Measurements from ENCODE around the gene AKIRIN2.
"Not testable (repeated sequence)": the region's sequence is repeated elsewhere in the genome, so short reads cannot be mapped to it uniquely, and the experiment has no call there.

Gene AKIRIN2

GRCh38 chr6:87716928-87717614 lies 15.0 kb upstream of the AKIRIN2 start:
- no peak for DNase-seq

DNA sequence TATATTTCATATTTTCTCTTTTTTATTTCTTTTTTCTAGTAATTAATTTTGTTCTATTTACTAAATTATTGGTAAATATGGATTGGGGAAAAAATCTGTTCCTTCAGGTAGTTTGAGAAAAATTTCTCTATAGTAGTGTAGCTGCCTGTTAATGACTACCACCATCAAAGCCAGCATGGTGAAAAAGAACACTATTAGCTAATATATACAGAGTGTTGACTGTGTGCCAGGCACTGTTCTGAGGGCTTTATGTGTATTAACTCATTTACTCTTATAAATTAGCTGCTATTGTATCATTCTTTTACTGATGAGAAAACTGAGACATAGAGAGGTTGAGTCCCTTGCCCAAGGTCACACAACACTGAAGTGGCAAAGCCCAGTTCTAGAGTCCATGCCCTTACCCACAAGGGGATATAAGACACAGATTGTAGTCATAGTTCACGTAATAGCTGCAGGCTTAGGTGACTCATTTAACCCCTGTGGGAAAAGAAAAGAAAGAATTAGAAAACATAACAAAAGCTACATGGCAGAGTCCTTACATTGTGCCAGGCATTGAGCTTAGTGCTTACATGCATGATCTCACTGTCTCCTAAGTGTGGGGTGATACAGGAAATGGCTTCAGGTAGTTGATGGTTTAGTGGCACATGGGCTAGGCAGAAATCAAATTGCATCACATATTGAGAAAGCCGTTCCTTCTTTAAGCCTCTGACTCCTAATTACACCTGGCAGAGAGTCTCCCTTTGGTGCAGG lies 12.2 kb upstream of the AKIRIN2 start:
- no peak for DNase-seq

GRCh38 chr6:87712713-87713112 lies 10.7 kb upstream of the AKIRIN2 start:
- not testable (repeated sequence) for DNase-seq

GRCh38 chr6:87710090-87710489 lies 8.1 kb upstream of the AKIRIN2 start:
- no peak for DNase-seq

GRCh38 chr6:87708581-87709427 lies 6.8 kb upstream of the AKIRIN2 start:
- not testable (repeated sequence) for DNase-seq

DNA sequence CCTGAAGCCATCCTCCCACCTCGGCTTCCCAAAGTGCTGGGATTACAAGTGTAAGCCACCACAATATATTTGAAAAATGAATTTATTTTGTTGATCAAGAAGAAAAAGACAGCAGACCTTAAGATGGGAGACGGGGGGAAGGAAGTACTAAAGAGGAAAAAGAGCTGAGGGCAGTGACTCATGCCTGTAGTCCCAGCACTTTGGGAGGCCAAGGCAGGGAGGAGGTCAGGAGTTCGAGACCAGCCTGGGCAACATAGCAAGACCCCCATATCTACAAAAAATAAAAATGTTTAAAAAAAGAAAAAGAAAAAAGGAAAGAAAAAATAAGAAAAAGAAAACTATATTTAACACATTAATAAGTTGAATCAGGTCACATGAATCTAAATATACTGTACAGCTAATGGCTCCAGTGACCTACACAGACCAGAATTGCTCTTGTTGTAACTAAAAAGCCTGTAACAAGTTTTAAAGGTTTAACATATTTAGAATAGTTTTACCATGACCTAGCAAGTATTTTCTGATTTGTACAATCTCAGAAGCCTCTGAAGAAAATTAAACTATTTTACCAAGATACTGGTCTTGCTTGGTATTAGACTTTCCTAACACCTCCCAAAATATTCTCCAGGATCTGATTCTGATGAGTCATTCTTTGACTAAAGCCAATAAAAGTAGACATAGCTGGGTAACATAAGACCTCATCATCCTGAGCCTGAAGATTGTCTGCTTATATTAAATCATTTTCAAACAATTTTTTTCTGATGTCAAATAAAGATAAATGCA lies 4.3 kb upstream of the AKIRIN2 start:
- DNase-seq = no peak

DNA sequence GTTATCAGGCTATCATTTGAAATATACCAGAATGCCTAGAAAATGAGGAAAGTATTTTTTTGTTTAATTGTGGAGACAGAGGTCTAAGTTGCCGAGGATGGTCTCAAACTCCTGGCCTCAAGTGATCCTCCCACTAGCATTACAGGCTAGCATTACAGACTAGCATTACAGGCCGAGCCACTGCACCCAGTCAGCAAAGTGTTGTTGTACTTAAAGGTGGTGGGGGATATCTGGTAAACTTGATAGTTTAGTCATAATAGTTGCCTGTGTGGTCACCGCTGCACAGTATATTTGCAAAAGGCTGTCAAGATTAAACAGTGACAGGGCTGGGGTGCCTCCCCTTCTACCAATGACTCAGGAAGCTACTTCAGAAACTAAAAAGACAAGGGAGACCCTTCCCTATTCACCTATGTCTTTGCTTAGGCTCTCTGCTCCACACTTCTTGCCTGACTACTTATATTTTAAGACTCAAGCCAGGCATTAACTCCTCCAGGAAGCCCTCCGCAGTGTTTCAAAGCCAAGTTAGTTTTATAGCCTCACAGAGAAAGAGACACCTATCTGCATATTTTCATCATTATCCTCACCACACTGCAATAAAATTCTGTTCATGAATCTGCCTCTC lies 3.1 kb upstream of the AKIRIN2 start:
- no peak for DNase-seq

DNA sequence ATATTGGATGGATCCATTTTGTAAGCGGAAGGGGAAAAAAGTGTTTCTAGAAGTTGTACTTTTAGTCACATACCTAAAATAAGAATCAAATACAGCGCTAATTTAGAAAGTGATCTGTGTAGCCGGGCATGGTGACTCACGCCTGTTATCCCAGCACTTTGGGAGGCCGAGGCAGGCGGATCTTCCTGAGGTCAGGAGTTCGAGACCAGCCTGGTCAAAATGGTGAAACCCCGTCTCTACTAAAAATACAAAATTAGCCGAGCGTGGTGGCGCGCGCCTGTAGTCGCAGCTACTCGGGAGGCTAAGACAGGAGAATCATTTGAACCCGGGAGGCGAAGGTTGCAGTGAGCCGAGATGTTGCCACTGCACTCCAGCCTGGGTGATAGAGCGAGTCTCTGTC lies 1.0 kb upstream of the AKIRIN2 start:
- DNase-seq = not testable (repeated sequence)

DNA sequence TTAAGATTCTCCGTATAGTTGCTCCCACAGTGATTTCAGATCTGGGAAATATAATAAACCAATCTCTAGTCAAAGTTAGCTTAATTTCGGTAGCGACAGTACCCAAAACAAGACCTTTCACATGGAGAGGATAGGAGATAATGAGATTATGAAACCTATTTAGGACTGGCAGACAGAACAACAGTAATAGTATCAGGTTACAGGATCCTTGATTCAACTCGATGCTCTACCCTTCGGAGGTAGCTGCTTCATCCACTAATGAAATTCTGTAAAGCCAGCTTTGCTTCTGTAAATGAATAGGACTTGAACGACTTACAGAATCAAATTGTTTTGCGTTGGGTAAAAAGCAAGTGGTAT lies 534 bp upstream of the AKIRIN2 start:
- no peak for DNase-seq

- no peak for DNase-seq
Observed at GRCh38 chr6:87701344-87701675, 723 bp downstream of the AKIRIN2 start.

DNA sequence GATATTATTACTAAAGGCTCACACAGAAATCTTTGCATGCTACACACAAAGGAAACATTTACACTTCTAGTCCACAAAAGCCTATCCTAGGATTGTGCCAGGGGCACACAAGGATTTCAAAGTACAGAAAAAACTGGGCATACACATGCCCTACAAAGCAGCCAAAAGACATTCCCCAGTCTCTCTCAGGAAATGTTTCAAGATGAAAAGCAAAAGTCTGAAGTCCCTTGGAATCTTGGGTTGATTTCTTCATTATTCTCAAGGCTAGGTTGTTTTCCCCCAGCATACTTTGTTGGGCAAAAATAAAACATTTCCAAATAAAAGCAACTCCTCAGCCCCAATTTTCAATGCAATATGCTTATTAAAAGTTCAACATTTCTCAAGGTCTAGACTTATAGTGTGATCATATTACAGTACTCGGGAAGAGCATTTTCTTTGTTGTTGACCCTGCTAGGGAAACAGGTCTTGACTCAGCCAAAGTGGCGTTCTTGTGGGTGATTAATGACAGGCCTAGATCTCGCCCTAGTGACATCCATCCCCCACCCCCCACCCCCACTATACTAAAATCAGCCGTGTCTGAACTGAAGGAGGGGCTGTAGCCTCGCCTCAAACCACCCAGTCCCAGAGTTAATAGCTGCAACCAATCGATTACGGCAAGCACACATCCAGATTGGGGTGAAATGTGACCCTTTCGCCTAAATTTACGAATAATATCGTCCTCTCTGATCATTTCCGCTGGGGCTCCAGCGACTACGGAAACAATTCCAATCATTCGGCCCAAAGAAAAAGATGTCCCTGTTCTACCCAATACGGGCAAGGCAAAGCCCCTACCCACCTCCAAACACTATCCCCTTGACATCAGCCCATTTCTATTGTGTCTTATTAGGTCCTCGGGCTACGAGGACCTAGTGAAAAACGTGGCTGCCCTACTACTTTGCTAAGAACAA lies 1.4 kb downstream of the AKIRIN2 start:
- peak; percentile 4 for DNase-seq

GRCh38 chr6:87699576-87699975 lies 2.5 kb downstream of the AKIRIN2 start:
- no peak for DNase-seq

- DNase-seq = no peak
Observed at GRCh38 chr6:87698547-87699006, 3.5 kb downstream of the AKIRIN2 start.

GRCh38 chr6:87697581-87698546 lies 4.2 kb downstream of the AKIRIN2 start:
- no peak for DNase-seq

GRCh38 chr6:87696817-87697216 lies 5.2 kb downstream of the AKIRIN2 start:
- not testable (repeated sequence) for DNase-seq

- DNase-seq = no peak
Observed at GRCh38 chr6:87692086-87692485, 9.9 kb downstream of the AKIRIN2 start.

DNA sequence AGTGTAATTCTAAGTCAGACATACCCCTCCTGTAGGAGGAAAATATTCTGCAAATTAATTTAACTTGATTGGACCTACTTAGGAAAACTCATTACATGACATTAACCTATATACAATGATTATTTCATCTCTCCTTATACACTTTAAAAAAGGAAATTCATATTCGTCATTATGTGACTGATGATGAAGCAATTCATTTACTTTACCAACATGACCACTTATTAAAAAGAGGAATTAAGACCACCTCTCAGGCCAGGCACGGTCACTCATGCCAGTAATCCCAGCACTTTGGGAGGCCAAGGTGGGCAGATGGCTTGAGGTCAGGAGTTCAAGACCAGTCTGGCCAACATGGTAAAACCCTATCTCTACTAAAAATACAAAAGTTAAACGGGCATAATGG lies 11.6 kb downstream of the AKIRIN2 start:
- no peak for DNase-seq

DNA sequence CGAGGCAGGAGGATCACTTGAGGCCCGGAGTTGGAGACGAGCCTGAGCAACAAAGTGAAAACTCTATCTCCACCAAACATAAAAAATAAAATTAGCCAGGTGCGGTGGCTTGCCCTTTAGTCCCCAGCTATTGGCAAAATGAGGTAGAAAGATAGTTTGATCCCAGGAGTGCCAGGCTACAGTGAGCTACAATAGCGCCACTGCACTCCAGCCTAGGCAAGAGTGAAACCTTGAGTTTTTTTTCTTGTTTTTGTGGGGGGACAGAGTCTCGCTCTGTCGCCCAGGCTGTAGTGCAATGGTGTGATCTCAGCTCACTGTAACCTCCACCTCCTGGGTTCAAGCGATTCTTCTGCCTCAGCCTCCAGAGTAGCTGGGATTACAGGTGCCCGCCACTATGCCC lies 14.1 kb downstream of the AKIRIN2 start:
- not testable (repeated sequence) for DNase-seq

DNA sequence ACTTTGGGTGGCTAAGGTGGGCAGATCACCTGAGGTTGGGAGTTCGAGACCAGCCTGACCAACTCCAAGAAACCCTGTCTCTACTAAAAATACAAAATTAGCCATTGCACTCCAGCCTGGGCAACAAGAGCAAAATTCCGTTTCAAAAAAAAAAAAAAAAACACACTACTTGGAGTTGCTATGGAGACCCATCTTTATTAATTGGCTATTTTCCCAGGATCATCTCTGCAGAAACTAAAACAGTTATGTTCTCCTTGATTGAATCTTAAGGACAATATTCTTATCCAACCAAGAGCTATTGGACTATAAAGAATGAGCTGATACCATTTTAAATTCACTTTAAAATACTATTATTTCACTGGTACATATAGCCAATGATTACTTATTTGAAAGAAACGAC lies 14.7 kb downstream of the AKIRIN2 start:
- DNase-seq = no peak

- DNase-seq = not testable (repeated sequence)
Observed at GRCh38 chr6:87686636-87687205, 15.3 kb downstream of the AKIRIN2 start.

Data from NCI-H1092 (cell line).